Islet of Langerhans (tissue), 1 donor: ENCODE results near the gene FAM120C.

Experiments used
- FAIRE-seq: peaks from one replicate; lab custom pipeline; 2011; peaks lifted over from hg19 to GRCh38; lab: Jason Lieb, UNC

Gene FAM120C

GRCh38 chrX:54134269-54134668 is 48.8 kb downstream of the FAM120C start:
- no peak for FAIRE-seq

GRCh38 chrX:54116391-54116790 is 66.7 kb downstream of the FAM120C start:
- FAIRE-seq = no peak

GRCh38 chrX:54093571-54093970 is 89.5 kb downstream of the FAM120C start:
- FAIRE-seq = no peak

GRCh38 chrX:54093159-54093558 is 89.9 kb downstream of the FAM120C start:
- peak; percentile 62 for FAIRE-seq

- FAIRE-seq = no peak
Observed at GRCh38 chrX:54090880-54091279, 92.2 kb downstream of the FAM120C start.

- FAIRE-seq = no peak
Observed at GRCh38 chrX:54089191-54089590, 93.9 kb downstream of the FAM120C start.

- no peak for FAIRE-seq
Observed at GRCh38 chrX:54087661-54088060, 95.4 kb downstream of the FAM120C start.

- no peak for FAIRE-seq
Observed at GRCh38 chrX:54085666-54086065, 97.4 kb downstream of the FAM120C start.

- FAIRE-seq = no peak
Observed at GRCh38 chrX:54076903-54077302, 106.2 kb downstream of the FAM120C start.

- no peak for FAIRE-seq
Observed at GRCh38 chrX:54074826-54075225, 108.2 kb downstream of the FAM120C start.

GRCh38 chrX:54067766-54068165 is 115.3 kb downstream of the FAM120C start:
- FAIRE-seq = no peak

GRCh38 chrX:54066841-54067240 is 116.2 kb downstream of the FAM120C start:
- no peak for FAIRE-seq

- no peak for FAIRE-seq
Observed at GRCh38 chrX:54064564-54064963, 118.5 kb downstream of the FAM120C start.

GRCh38 chrX:54063361-54063760 is 119.7 kb downstream of the FAM120C start:
- FAIRE-seq = no peak

- no peak for FAIRE-seq
Observed at GRCh38 chrX:54049801-54050200, 133.3 kb downstream of the FAM120C start.

GRCh38 chrX:54048412-54048811 is 134.6 kb downstream of the FAM120C start:
- FAIRE-seq = no peak

GRCh38 chrX:54045563-54046228 is 137.4 kb downstream of the FAM120C start:
- FAIRE-seq = no peak

GRCh38 chrX:54044877-54045338 is 138.1 kb downstream of the FAM120C start:
- no peak for FAIRE-seq

GRCh38 chrX:54044126-54044876 is 138.8 kb downstream of the FAM120C start, which contains the start of gene PHF8:
TSS of gene PHF8 (minus strand) at chrX:54044473. CDS start at chrX:54042728, 1,745 bp downstream.
- peak; percentile 77 for FAIRE-seq

GRCh38 chrX:54043541-54044125 is 139.4 kb downstream of the FAM120C start:
- no peak for FAIRE-seq

- no peak for FAIRE-seq
Observed at GRCh38 chrX:54043056-54043455, 140.0 kb downstream of the FAM120C start.

- FAIRE-seq = no peak
Observed at GRCh38 chrX:54042609-54043021, 140.4 kb downstream of the FAM120C start.

GRCh38 chrX:54030329-54030728 is 152.7 kb downstream of the FAM120C start:
- FAIRE-seq = peak; percentile 33
